NB4 (cell line): ENCODE measurements around the gene SLC15A3.

Source experiments
- DNase-seq: peaks from one replicate; pipeline ENCODE4 v3.0.0; 2010; ENCODE audit warnings: low read depth
- H3K4me3 ChIP-seq: one replicate; pipeline ENCODE4 v1.5.1; 2011; ENCODE audit warnings: mild to moderate bottlenecking, low read depth, low read length, moderate library complexity
- MYC ChIP-seq: IDR thresholded peaks from 2 replicates; pipeline ENCODE4 v1.6.1; 2011; ENCODE audit warnings: low read depth, low read length
- POLR2A ChIP-seq: IDR thresholded peaks from 2 replicates; pipeline ENCODE4 v1.6.1; 2011; ENCODE audit warnings: mild to moderate bottlenecking; ENCODE audit not compliant: insufficient read length; ENCODE audit errors: extremely low read depth
- TF ChIP-seq, protein P1 (sequence below): IDR thresholded peaks from 2 replicates; pipeline ENCODE4 v1.6.1; 2011; ENCODE audit warnings: low read depth, low read length
- TF ChIP-seq, protein P2 (sequence below): IDR thresholded peaks from one replicate; pipeline ENCODE4 v1.5.1; 2012; ENCODE audit warnings: low read depth, low read length

Gene SLC15A3

DNA sequence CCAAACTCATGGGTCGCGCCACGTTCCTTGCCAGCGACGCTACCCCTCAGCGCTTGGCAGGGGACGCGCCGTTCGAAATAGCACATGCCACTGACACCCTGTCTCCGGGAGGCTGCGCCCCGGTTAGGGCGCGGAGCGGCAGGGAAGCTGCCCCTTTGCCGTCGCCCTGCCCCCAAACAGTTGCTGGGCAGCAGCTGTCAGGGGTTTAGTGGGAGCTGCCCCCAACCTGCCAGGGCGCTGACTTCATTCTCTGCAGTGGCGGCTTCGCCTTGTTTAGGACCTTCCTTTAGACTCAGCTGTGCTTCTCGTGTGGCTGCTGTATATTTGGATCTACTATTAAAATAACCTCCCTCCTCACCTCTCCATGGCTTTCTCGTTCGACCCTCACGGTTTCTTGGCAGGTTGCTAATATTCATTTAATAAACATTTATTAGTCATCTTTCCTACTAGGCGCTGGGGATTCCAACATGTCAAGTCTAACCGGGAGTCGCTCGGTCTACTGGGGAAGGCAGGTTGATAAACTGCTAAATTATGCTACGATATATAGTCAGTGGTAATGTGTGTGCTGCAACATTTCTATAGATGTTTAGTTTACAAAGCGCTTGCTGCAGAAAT lies 37.2 kb downstream of the SLC15A3 start:
- H3K4me3 ChIP-seq, result peak overlapping the region; percentile 89
- TF ChIP-seq MYC (no peak), POLR2A (no peak)
- TF ChIP-seq, protein P1, sequence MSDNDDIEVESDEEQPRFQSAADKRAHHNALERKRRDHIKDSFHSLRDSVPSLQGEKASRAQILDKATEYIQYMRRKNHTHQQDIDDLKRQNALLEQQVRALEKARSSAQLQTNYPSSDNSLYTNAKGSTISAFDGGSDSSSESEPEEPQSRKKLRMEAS, result peak; percentile 69
- TF ChIP-seq, protein P2, sequence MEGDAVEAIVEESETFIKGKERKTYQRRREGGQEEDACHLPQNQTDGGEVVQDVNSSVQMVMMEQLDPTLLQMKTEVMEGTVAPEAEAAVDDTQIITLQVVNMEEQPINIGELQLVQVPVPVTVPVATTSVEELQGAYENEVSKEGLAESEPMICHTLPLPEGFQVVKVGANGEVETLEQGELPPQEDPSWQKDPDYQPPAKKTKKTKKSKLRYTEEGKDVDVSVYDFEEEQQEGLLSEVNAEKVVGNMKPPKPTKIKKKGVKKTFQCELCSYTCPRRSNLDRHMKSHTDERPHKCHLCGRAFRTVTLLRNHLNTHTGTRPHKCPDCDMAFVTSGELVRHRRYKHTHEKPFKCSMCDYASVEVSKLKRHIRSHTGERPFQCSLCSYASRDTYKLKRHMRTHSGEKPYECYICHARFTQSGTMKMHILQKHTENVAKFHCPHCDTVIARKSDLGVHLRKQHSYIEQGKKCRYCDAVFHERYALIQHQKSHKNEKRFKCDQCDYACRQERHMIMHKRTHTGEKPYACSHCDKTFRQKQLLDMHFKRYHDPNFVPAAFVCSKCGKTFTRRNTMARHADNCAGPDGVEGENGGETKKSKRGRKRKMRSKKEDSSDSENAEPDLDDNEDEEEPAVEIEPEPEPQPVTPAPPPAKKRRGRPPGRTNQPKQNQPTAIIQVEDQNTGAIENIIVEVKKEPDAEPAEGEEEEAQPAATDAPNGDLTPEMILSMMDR, result no peak
- peak; percentile 70 for DNase-seq

DNA sequence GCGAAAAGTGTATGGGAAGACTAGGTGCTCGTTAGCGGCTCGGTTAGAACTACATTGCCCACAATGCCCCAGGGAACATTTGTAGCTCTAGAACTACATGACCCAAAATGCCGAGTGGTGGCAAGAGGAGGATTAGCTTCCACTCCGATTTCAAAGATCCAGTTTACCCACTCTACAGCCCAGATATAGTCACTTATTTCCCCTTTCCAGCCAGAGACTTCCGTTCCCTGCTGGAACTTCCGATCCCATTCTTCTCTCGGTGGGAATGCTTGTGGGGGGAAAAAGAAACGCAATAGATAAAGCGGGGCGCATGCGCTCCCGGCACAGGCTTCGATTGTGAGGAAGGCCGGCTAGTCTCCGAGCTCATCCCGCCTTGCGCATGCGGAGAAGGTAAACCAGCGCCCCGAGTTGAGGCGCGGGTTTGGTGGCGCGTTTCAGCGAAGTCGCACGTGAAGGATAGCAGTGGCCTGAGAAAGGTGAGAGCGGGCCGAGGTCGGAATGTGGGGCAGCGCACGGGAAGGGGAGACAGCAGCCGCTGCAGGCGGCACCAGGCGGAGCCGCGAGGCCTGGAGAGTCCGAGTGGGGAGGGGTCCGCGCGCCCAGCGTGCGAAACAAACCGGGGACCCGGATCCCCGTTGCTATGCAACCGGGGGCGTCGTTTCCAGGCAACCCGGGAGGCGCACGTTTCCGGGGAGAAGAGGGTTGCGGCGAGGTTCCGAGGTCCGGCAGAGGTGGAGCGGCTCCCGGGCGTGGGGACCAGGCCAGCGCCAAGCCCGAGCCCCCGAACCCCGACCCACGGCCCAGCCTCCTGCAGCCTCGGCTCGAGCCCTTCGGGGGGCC lies 38.0 kb downstream of the SLC15A3 start, which contains the start of gene TMEM109:
Gene TMEM109, plus strand, starts transcription at position 366 of the 840 bp plus-strand sequence. CDS start 5,536 bp downstream, outside the sequence.
- TF ChIP-seq, protein P2, result no peak
- TF ChIP-seq POLR2A (peak; percentile 56), MYC (peak; percentile 66)
- TF ChIP-seq, protein P1, result peak; percentile 93
- DNase-seq, result peak; percentile 92
- H3K4me3 ChIP-seq, result peak within 1 kb of the TSS; percentile 89

DNA sequence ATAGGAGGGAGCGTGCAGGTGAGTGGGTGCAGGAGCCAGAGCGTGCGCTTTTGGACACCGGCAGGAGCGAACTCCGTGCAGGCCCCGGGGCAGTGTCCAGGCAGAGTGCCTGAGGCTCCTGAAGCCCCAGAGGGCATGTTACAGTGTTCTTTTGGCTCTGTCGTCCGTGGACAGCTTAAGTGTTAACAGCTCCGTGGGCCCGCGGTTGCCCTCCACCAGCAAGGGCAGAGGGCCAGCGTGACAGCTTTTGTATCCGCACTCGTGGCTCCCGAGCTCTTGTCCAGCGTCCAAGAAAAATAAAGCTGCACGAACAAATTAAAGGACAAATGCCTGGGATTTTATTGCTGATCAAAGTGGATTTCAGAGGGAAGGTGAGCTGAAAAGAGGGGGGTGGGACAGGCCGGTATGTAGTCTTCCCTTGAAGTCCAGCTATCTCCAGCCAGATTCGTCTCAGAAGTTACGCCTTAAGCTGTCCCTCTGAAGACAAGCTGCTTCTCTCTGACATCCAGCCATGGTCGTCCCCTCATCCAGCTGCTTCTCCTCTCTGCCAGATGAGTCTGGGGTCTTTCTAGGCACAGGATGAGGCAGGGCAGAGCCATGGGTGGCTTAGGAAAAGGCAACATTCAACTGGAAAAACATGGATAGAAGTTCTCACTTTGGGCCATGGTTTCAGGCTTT lies 39.0 kb downstream of the SLC15A3 start:
- TF ChIP-seq, protein P1, result no peak
- TF ChIP-seq MYC, result no peak
- TF ChIP-seq, protein P2, result no peak
- no peak for TF ChIP-seq POLR2A
- no peak for DNase-seq
- H3K4me3 ChIP-seq, result peak overlapping the region; percentile 89

DNA sequence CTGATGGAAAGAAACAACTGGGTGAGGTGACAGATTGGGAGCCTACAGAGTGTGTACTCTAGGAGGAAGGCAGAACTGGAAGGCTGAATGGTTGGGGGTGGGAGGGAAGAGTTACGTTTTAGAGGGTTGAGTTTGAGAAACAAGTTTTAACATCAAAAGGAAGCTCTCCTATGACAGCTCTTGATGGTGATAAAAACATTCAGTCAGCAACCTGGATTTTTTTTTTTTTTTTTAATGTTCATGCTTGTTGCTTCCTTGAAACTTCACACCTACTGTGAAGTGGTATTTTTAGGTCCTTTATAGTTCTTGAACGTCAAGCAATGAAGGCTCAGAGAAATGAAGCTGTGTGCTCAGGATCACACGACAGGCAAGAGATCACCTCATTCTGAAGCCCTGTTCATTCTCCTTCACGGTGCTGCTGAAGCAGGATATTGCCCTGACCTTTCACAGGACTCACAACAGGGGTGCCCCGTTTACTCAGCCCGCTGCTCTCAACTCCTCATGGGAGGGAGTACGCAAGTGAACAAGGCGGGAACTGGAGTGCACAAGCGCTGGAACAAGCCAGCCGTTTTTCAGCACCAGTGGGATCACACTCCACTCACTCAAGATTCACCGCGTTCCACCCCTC lies 39.6 kb downstream of the SLC15A3 start:
- DNase-seq, result no peak
- TF ChIP-seq POLR2A (no peak), MYC (no peak)
- TF ChIP-seq, protein P1, result no peak
- TF ChIP-seq, protein P2, result no peak
- H3K4me3 ChIP-seq, result no peak overlapping the region

DNA sequence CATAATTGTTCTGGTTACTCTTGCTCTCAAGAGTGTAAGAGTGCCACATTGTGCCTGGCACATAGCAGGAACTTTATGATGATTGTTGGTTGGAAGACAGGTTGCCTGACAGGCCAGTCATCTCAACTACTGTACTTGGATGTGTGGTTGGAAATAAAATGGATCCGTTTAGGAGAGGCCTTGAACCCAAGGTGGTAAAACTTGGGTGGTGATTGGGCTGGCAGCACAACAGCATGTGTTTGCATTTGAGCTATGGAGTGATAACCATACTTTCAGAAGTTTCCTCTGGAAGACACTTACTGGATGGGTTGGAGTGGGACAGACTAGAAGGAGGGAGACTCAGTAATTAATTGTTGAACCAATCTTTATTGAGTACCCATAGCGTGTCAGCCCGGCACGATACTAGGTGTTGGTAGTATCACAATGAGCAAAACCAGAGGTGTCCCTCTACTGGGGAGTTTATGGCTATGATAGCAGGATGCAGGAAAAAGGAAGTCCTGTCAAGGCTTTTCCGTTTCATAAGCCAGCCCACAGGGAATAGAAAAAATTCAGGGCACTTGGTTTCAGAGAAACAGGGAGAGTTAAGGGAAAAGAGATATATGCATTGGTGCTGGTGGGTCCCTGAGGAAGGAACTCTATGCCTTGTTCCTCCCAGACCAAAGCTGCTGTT lies 41.1 kb downstream of the SLC15A3 start:
- no peak overlapping the region for H3K4me3 ChIP-seq
- peak; percentile 61 for DNase-seq
- no peak for TF ChIP-seq POLR2A
- TF ChIP-seq MYC, result no peak
- TF ChIP-seq, protein P1, result no peak
- TF ChIP-seq, protein P2, result peak; percentile 10
